Stimulated activated CD8-positive, alpha-beta memory T cell treated with anti-CD3 and anti-CD28 coated beads, Interleukin-2, amount 100 ng/mL, for 48 hours (primary cell): ENCODE measurements around the gene COL4A4.
A peak's percentile ranks its signal among the peaks of the same experiment; 100 is the strongest.
"Not testable (repeated sequence)": the region's sequence is repeated elsewhere in the genome, so short reads cannot be mapped to it uniquely, and the experiment has no call there.

Source experiments
- DNase-seq, 2 donors: peaks; one replicate each; pipeline ENCODE4 v3.0.0-alpha.2; 2020; ENCODE audit warnings: low read depth in 2 of 2

The COL4A4 gene

GRCh38 chr2:227115761-227116160 lies 48.2 kb downstream of the COL4A4 start:
- DNase-seq: no peak

- DNase-seq: peak in 1 of 2 donors; percentile 11
These were observed 56.9 kb downstream of the COL4A4 start for GRCh38 chr2:227106845-227107759.

- no peak for DNase-seq
These were observed 60.4 kb downstream of the COL4A4 start for GRCh38 chr2:227103583-227103982.

DNA sequence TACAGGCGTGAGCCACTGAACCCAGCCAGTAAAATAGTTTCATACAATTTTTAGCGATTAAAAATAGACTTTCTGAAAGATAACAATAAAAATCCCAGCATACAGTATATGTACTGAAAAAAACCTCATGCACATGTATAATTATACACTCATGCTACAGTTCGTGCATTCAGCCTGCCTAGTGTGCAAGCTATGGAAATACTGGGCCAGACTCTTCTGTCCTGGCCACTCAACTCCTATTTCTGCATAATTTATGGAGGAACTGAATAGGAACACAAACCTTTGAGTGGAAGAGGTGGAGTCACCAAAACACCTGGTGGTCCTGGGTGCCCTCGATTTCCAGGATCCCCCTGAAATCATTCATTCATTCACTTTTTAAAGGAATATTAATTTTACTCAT lies 64.7 kb downstream of the COL4A4 start:
- DNase-seq: no peak

- DNase-seq: no peak
These were observed 65.9 kb downstream of the COL4A4 start for GRCh38 chr2:227098162-227098515.

DNA sequence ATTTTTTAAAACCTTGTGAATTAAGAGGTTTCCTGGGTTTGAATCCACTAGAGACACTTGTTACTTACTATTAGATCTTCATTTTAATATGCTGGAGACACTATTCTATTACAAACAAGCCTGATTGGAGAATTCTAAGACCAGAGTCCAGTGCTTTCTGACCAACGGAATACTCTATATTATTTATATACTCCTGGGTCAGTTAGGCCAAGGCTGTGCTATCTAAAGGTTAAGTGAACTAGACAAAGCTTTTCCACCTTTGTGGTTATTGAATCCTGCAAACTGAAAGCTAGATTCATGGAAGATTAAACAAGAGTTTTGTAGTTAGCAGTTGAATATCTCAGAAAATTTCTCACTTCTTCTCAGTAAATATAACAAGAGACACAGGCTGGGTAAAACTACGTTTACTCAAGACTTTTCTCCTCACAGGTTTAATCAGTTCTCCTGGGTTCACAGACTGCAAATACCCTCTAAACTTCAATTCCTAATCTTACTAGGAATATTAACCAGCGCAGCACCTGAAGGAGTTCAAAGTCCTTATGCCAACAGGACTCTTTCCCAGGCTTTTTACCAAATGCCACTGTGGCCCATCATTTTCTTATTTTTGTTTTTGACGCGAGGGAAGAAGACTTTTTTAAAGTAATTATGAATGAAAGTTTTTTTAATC lies 66.4 kb downstream of the COL4A4 start:
- no peak for DNase-seq

- no peak for DNase-seq
These were observed 68.7 kb downstream of the COL4A4 start for GRCh38 chr2:227095346-227095745.

- DNase-seq: no peak
These were observed 81.7 kb downstream of the COL4A4 start for GRCh38 chr2:227082286-227082685.

DNA sequence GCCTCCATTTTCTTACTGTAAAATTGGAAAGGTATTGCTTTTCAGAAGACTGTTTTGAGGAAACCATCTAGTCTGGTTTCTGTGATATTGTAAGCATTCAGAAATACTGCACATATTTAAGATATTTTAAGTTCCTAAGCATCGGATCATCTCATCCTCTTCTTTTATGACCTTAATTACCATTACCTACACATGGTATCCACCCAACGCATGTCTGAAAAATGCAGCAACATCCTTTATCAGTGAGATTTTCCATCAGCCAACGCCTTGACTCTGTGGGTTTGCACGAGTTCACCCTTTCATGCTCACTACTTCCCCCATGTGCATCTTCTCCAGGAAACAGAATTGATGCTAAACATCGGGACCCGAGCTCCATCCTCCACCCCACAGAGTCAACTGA lies 84.3 kb downstream of the COL4A4 start:
- no peak for DNase-seq

GRCh38 chr2:227065065-227065464 lies 98.9 kb downstream of the COL4A4 start:
- not testable (repeated sequence) for DNase-seq

DNA sequence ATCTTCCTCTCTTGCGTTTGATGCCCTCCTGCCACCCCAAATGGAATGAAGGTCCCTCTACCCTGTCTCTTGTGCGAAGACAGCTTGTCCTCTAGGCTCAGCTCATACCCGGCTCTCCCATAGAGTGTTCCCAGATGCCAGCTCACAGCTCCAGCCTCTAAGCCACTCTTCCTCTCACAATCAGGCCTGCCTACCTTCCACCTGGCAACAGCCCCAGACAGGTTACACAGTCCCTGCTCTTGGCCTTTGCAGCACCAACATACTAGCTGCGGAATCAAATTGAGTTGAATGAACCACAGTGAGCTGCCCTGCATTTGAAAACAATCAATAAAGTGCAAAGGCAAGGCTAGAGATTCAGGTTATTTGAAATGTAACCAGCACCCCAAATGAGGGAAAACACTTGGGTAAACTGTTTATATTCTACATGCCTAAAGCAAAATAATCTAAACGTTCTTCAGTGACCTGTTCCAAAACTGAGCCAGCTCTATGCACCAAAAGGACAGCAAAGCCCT lies 105.1 kb downstream of the COL4A4 start:
- DNase-seq: no peak

- no peak for DNase-seq
These were observed 106.1 kb downstream of the COL4A4 start for GRCh38 chr2:227057743-227058447.

GRCh38 chr2:227057060-227057459 lies 106.9 kb downstream of the COL4A4 start:
- DNase-seq: no peak

DNA sequence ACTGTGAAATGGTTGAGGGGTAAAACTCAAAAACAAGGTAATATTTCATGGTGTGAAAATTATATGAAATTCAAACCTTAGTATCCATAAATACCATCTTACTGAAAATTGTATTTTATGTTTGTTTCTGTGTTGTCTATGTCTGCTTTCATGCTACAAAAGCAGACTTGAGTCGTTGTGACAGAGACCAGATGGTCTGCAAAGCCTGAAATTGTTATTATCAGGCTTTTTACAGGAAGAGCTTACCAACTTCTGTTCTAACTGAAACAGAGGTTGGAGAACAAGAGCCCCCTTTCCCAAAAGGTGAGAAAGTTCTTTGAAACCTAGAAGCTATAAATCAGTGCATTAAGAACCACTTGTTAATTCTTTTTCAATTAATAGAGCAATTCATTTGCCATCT lies 110.0 kb downstream of the COL4A4 start:
- no peak for DNase-seq

GRCh38 chr2:227052879-227053278 lies 111.1 kb downstream of the COL4A4 start:
- DNase-seq: no peak

DNA sequence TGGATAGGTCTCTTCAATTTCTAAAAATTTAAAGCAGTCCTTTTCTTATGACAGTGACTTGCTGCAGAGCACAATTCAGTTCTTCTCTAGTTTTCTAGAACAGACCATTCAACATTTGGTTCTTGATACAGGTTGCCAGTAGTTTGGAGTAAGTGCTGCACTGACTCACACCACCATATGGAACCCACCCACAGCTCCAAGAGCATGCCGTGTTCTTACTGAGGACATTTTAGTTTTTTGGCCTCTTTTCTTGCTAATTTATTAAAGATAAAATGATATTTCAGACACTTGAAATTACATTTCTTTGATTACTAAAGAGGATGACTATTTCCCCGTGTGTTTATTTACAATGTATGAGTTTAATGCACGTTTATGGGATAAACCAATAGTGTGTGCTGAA lies 120.0 kb downstream of the COL4A4 start:
- DNase-seq: no peak

- DNase-seq: no peak
These were observed 125.3 kb downstream of the COL4A4 start for GRCh38 chr2:227038550-227039189.

DNA sequence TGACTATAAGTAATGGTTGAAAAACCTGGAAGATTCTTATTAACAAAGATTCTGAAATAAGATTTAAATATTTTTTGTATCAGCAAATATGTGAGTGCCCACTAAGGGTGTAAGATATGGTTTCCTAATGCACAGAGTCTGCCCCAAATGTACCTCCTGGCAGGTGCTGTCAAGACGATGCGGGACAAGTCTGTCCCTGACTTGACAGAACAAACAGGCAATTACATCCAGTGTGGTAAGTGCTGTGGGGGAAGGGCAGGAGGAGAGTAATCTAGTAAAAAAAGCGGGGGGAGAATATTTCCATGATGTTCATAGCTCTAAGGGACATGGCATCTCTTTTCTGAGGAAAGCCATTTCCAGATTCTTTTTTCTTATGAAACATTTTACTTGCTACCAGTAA lies 127.5 kb downstream of the COL4A4 start:
- no peak for DNase-seq

DNA sequence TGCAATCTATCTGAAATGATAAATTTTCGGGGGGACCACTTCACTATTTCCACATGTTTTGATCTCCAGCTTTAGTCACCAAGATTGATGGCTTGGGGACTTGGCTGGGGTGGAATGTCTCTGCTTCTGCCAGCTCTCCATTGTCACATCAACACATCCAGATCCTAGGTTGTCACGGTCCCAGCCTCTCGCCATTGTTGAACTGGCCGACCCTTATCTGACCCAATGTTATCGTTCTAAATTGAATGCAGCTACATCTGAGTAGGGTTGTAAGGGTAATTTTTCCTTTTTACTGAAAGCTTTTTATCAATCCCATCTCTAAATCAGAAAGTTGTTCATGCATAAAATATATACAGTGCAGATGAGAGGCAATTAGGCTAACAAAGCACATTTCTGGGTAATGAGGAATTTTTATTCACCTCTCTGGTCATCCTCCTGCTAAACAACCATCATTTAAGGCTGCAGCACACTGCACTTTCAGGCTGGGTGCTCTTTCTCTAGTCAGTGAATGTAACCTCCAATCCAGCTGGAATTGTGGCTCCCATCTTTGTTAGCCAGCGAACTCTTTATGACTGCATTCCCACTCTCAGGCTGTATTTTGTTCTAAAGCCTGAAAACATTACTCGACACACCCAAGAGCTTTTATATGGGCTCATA lies 128.2 kb downstream of the COL4A4 start:
- DNase-seq: no peak

- DNase-seq: peak; percentile 8 to 14
These were observed 130.4 kb downstream of the COL4A4 start for GRCh38 chr2:227033471-227034148.

DNA sequence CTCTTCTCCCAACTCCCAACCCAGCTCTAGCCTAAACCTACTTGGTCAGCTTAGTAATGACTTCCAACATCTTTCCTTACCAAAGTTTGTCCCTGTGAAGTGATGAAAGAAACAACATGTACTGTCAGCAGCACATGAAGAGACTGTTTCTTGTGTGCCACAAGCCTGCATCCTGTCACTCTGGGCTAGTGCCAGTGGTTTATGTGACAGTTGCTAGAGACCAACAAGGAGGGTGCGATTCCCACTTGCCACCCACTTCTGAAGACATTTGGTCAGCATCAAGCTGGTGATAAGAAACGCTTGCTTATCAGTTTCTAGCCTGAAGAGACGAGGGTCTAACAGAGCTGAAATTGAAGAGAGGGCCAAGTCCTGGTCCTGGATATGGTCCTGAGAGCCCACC lies 132.6 kb downstream of the COL4A4 start:
- DNase-seq: no peak
